Measurements from ENCODE around the gene VTI1A.

DNA sequence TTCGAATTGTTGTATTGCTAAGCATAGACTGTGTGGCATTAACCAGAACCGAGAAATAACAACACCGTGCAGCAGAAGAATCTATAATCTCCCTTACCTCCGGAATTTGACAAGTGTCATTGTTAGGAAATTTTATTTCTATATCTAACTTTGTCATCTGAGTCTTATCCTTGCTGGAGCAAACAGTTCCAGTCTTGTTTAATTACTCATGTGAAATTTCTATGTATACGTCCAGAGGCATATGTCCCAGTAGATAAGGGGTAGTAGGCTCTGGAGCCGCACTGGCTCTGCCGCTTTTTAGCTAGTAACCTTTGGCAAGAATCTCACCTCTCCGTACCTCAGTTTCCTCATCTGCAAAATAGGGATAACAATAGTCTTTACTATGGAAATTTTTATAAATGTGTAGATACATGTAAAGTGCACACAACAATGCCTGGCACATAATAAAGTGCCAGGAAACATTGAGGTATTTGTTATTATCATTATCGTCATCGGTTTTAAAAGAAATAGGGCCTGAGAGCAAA lies 228.6 kb downstream of the VTI1A start:
- TF ChIP-seq, protein P1, sequence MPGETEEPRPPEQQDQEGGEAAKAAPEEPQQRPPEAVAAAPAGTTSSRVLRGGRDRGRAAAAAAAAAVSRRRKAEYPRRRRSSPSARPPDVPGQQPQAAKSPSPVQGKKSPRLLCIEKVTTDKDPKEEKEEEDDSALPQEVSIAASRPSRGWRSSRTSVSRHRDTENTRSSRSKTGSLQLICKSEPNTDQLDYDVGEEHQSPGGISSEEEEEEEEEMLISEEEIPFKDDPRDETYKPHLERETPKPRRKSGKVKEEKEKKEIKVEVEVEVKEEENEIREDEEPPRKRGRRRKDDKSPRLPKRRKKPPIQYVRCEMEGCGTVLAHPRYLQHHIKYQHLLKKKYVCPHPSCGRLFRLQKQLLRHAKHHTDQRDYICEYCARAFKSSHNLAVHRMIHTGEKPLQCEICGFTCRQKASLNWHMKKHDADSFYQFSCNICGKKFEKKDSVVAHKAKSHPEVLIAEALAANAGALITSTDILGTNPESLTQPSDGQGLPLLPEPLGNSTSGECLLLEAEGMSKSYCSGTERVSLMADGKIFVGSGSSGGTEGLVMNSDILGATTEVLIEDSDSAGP (CRISPR knock-in tag; IDR thresholded peaks at IDR 0.05; ENCODE audit: borderline replicate concordance) = no peak
- TF ChIP-seq, protein P2, sequence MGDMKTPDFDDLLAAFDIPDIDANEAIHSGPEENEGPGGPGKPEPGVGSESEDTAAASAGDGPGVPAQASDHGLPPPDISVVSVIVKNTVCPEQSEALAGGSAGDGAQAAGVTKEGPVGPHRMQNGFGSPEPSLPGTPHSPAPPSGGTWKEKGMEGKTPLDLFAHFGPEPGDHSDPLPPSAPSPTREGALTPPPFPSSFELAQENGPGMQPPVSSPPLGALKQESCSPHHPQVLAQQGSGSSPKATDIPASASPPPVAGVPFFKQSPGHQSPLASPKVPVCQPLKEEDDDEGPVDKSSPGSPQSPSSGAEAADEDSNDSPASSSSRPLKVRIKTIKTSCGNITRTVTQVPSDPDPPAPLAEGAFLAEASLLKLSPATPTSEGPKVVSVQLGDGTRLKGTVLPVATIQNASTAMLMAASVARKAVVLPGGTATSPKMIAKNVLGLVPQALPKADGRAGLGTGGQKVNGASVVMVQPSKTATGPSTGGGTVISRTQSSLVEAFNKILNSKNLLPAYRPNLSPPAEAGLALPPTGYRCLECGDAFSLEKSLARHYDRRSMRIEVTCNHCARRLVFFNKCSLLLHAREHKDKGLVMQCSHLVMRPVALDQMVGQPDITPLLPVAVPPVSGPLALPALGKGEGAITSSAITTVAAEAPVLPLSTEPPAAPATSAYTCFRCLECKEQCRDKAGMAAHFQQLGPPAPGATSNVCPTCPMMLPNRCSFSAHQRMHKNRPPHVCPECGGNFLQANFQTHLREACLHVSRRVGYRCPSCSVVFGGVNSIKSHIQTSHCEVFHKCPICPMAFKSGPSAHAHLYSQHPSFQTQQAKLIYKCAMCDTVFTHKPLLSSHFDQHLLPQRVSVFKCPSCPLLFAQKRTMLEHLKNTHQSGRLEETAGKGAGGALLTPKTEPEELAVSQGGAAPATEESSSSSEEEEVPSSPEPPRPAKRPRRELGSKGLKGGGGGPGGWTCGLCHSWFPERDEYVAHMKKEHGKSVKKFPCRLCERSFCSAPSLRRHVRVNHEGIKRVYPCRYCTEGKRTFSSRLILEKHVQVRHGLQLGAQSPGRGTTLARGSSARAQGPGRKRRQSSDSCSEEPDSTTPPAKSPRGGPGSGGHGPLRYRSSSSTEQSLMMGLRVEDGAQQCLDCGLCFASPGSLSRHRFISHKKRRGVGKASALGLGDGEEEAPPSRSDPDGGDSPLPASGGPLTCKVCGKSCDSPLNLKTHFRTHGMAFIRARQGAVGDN (CRISPR knock-in tag; IDR thresholded peaks at IDR 0.05) = no peak
- TF ChIP-seq MAFG (CRISPR knock-in tag; IDR thresholded peaks at IDR 0.05) (no peak), SOX5 (CRISPR knock-in tag; IDR thresholded peaks at IDR 0.05; ENCODE audit: borderline replicate concordance) (no peak), HNF4A (CRISPR knock-in tag; IDR thresholded peaks at IDR 0.05) (no peak), POLR2AphosphoS2 (IDR thresholded peaks at IDR 0.05; ENCODE audit: low read depth, low read length) (no peak)
- TF ChIP-seq, protein P3, sequence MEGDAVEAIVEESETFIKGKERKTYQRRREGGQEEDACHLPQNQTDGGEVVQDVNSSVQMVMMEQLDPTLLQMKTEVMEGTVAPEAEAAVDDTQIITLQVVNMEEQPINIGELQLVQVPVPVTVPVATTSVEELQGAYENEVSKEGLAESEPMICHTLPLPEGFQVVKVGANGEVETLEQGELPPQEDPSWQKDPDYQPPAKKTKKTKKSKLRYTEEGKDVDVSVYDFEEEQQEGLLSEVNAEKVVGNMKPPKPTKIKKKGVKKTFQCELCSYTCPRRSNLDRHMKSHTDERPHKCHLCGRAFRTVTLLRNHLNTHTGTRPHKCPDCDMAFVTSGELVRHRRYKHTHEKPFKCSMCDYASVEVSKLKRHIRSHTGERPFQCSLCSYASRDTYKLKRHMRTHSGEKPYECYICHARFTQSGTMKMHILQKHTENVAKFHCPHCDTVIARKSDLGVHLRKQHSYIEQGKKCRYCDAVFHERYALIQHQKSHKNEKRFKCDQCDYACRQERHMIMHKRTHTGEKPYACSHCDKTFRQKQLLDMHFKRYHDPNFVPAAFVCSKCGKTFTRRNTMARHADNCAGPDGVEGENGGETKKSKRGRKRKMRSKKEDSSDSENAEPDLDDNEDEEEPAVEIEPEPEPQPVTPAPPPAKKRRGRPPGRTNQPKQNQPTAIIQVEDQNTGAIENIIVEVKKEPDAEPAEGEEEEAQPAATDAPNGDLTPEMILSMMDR (CRISPR knock-in tag; IDR thresholded peaks at IDR 0.05) = no peak

Measured in HepG2 (cell line).